GM18526 (cell line): ENCODE results near the gene ATP4B.

Experiments used
- POLR2A ChIP-seq: IDR thresholded peaks from 3 replicates; pipeline ENCODE4 v1.6.1; 2011; ENCODE audit not compliant: insufficient read length; ENCODE audit errors: extremely low read depth

ATP4B gene

GRCh38 chr13:113661509-113661908 lies 3.5 kb upstream of the ATP4B start:
- TF ChIP-seq POLR2A, result no peak

- TF ChIP-seq POLR2A, result no peak
Measured at GRCh38 chr13:113660066-113660465, 2.1 kb upstream of the ATP4B start.

- TF ChIP-seq POLR2A, result no peak
Measured at GRCh38 chr13:113659337-113659736, 1.3 kb upstream of the ATP4B start.

GRCh38 chr13:113658836-113659235 lies 838 bp upstream of the ATP4B start:
- TF ChIP-seq POLR2A, result no peak

GRCh38 chr13:113656831-113657671 lies 947 bp downstream of the ATP4B start:
- TF ChIP-seq POLR2A, result no peak

- no peak for TF ChIP-seq POLR2A
Measured at GRCh38 chr13:113656003-113656588, 1.9 kb downstream of the ATP4B start.

GRCh38 chr13:113655346-113656002 lies 2.5 kb downstream of the ATP4B start:
- no peak for TF ChIP-seq POLR2A

- no peak for TF ChIP-seq POLR2A
Measured at GRCh38 chr13:113654591-113655345, 3.2 kb downstream of the ATP4B start.

- no peak for TF ChIP-seq POLR2A
Measured at GRCh38 chr13:113654175-113654560, 3.8 kb downstream of the ATP4B start.

- no peak for TF ChIP-seq POLR2A
Measured at GRCh38 chr13:113653264-113654174, 4.5 kb downstream of the ATP4B start.

GRCh38 chr13:113652404-113653263 lies 5.4 kb downstream of the ATP4B start:
- no peak for TF ChIP-seq POLR2A

GRCh38 chr13:113651511-113652403 lies 6.2 kb downstream of the ATP4B start:
- TF ChIP-seq POLR2A, result no peak
